Measurements from ENCODE around the gene AP3D1. TPM values are rescaled to one million over a fixed set of nuclear protein-coding genes. Genes with fewer than 3 reads are reported as not detected.

The AP3D1 gene
- total RNA-seq, 1 experiment from 2014 or later: 103 TPM

GRCh38 chr19:2057484-2058469, 93.6 kb downstream of the AP3D1 start:
- Histone ChIP-seq H3K4me1 (ENCODE audit: insufficient read depth, low read length) (peaks cover 41% of the 10 kb centered on the region), H3K4me2 (ENCODE audit: low read length) (no peak overlapping the region)
- CTCF ChIA-PET: no interaction called here

DNA sequence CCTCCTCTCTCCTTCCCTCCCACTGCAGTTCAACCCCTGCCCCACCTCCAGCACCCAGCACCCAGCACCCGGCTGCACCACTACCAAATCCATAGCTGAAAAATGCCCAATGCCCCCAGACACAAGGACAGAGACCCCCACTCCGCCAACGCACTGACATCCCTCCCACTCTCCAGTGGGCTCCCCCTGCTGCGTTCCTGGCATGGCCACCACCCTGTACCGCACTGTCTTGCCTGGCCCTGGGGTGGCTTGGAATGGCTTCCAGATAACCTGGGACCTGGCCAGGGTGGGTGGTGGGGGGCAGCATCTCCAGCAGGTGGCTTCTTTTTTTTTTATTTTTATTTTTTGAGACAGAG, 94.6 kb downstream of the AP3D1 start:
- no peaks in the 10 kb centered on the region for H3K27me3 ChIP-seq (ENCODE audit: low read length)
- no peaks in the 10 kb centered on the region for H3F3A ChIP-seq (ENCODE audit: low read length, unreplicated experiment)
- no peak overlapping the region for H3K4me3 ChIP-seq (ENCODE audit: low read length)
- H3K4me2 ChIP-seq (ENCODE audit: low read length): no peak overlapping the region
- no peak for DNase-seq
- H3K4me1 ChIP-seq (ENCODE audit: insufficient read depth, low read length): peaks cover 36% of the 10 kb centered on the region
- no peak for TF ChIP-seq CTCF (conservative IDR thresholded peaks at IDR 0.05; ENCODE audit: low read depth, low read length)
- TF ChIP-seq EZH2 (IDR thresholded peaks at IDR 0.05; ENCODE audit: low read length, unreplicated experiment): no peak
- TF ChIP-seq EZH2phosphoT487 (IDR thresholded peaks at IDR 0.05; ENCODE audit: borderline replicate concordance, low read length): no peak
- no peak overlapping the region for H3K9ac ChIP-seq (ENCODE audit: low read length)
- no peaks in the 10 kb centered on the region for H3K9me2 ChIP-seq (replicated peaks; ENCODE audit: low read length)
- intact Hi-C loops (cut with micrococcal nuclease): no loop called here
- no peak overlapping the region for H2AFZ ChIP-seq (ENCODE audit: low read length)
- no peaks in the 10 kb centered on the region for H3K36me3 ChIP-seq (ENCODE audit: low read depth, low read length)
- no peak for ATAC-seq
- H4K20me1 ChIP-seq (ENCODE audit: low read length): no peaks in the 10 kb centered on the region
- no peaks in the 10 kb centered on the region for H3K79me2 ChIP-seq (ENCODE audit: low read length)
- ChIA-PET POLR2A (ENCODE audit: unreplicated experiment) (no interaction called here), CTCF (interaction anchor here (0.5 to 0.6 kb wide), 3 partner anchors 22 to 246 kb away, joined by 3 to 8 read pairs (median 4); no protein-coding TSS in a partner anchor)
- BruUV-seq (replicated peaks): no TSS peak
- no peaks in the 10 kb centered on the region for H3K9me3 ChIP-seq (ENCODE audit: low read length)
- H3K27ac ChIP-seq (ENCODE audit: low read length): no peak overlapping the region

More at GRCh38 chr19:2057484-2058469, 93.6 kb downstream of the AP3D1 start:
- no peak overlapping the region for H3K27ac ChIP-seq (ENCODE audit: low read length)
- H2AFZ ChIP-seq (ENCODE audit: low read length): no peak overlapping the region
- no peaks in the 10 kb centered on the region for H4K20me1 ChIP-seq (ENCODE audit: low read length)
- no peaks in the 10 kb centered on the region for H3F3A ChIP-seq (ENCODE audit: low read length, unreplicated experiment)
- no peaks in the 10 kb centered on the region for H3K27me3 ChIP-seq (ENCODE audit: low read length)
- H3K36me3 ChIP-seq (ENCODE audit: low read depth, low read length): no peaks in the 10 kb centered on the region
- no TSS peak for BruUV-seq (replicated peaks)
- intact Hi-C loops (cut with micrococcal nuclease): no loop called here
- POLR2A ChIA-PET (ENCODE audit: unreplicated experiment): no interaction called here
- no peak for TF ChIP-seq EZH2phosphoT487 (IDR thresholded peaks at IDR 0.05; ENCODE audit: borderline replicate concordance, low read length)
- no peak for TF ChIP-seq CTCF (conservative IDR thresholded peaks at IDR 0.05; ENCODE audit: low read depth, low read length)
- no peak for TF ChIP-seq EZH2 (IDR thresholded peaks at IDR 0.05; ENCODE audit: low read length, unreplicated experiment)
- no peak for ATAC-seq
- H3K9me2 ChIP-seq (replicated peaks; ENCODE audit: low read length): no peaks in the 10 kb centered on the region
- H3K79me2 ChIP-seq (ENCODE audit: low read length): no peaks in the 10 kb centered on the region
- H3K9me3 ChIP-seq (ENCODE audit: low read length): no peaks in the 10 kb centered on the region
- H3K9ac ChIP-seq (ENCODE audit: low read length): no peak overlapping the region
- H3K4me3 ChIP-seq (ENCODE audit: low read length): no peak overlapping the region
- DNase-seq: no peak

Data from PC-3 (cell line).